Measurements from ENCODE around the gene SELENOO. TPM values are rescaled to one million over a fixed set of nuclear protein-coding genes. Genes with fewer than 3 reads are reported as not detected.

The SELENOO gene
- polyA plus RNA-seq, 1 of the 3 experiments (the other 2 are of a cell fraction) = 26.7 TPM

DNA sequence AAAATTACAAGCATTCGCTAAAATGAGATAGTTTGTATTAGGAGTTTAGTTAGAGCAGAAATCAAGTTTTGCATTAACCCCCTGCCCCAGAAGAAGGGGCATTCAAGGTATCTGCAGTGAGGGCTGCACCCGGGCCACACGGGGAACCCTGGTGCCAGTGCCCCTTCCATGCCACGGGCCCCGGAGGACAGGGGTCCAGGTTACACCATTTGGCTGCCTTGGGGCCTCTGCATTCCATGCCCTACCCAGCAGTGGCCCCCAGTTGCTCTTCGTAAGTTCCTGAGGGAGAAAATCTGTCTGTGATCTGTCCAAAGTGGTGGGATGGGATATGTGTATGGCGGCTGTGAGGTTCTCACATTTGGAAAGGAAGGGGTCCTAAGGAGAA lies 47.1 kb upstream of the SELENOO start:
- Histone ChIP-seq H3F3A (replicated peaks; ENCODE audit: insufficient read depth) (no peaks in the 10 kb centered on the region), H3K9me2 (no peaks in the 10 kb centered on the region), H3K9ac (no peak overlapping the region), H3K9me3 (no peaks in the 10 kb centered on the region), H3K36me3 (replicated peaks in 1 of 2; ENCODE audit: control insufficient read depth in 1 of 2, insufficient read depth in 2 of 2, low read length in 1 of 2) (peaks cover 0 to 5% of the 10 kb centered on the region in 2 experiments), H3K27me3 (ENCODE audit: insufficient read depth) (no peaks in the 10 kb centered on the region), H3K27ac (ENCODE audit: low read depth in 2 of 2, low read length in 1 of 2) (no peak overlapping the region), H2AFZ (ENCODE audit: low read depth) (no peak overlapping the region), H3K4me1 (ENCODE audit: control insufficient read depth in 1 of 2, insufficient read depth in 2 of 2, low read depth in 1 of 2, low read length in 1 of 2) (no peaks in the 10 kb centered on the region), H3K79me2 (ENCODE audit: insufficient read depth) (no peaks in the 10 kb centered on the region), H3K4me3 (ENCODE audit: low read depth in 2 of 2, low read length in 1 of 2) (no peak overlapping the region), H3K4me2 (no peak overlapping the region), H4K20me1 (ENCODE audit: insufficient read depth) (no peaks in the 10 kb centered on the region)
- WGBS (ENCODE audit: low lambda C conversion rate) = 91% methylated on average over 3 of the region's 7 CpGs
- no peak for TF ChIP-seq SMC3 (IDR thresholded peaks at IDR 0.05; ENCODE audit: low read depth, low read length)
- TF ChIP-seq, protein P1, sequence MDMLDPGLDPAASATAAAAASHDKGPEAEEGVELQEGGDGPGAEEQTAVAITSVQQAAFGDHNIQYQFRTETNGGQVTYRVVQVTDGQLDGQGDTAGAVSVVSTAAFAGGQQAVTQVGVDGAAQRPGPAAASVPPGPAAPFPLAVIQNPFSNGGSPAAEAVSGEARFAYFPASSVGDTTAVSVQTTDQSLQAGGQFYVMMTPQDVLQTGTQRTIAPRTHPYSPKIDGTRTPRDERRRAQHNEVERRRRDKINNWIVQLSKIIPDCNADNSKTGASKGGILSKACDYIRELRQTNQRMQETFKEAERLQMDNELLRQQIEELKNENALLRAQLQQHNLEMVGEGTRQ (IDR thresholded peaks at IDR 0.05; ENCODE audit: borderline replicate concordance, low read depth, low read length) = no peak
- DNase-seq = peak; percentile 24
- ChIA-PET CTCF (no interaction called here), POLR2A (interaction anchor here (0.5 to 1.4 kb wide), 2 partner anchors 53 to 222 kb away, joined by 3 to 4 read pairs; no protein-coding TSS in a partner anchor)

DNA sequence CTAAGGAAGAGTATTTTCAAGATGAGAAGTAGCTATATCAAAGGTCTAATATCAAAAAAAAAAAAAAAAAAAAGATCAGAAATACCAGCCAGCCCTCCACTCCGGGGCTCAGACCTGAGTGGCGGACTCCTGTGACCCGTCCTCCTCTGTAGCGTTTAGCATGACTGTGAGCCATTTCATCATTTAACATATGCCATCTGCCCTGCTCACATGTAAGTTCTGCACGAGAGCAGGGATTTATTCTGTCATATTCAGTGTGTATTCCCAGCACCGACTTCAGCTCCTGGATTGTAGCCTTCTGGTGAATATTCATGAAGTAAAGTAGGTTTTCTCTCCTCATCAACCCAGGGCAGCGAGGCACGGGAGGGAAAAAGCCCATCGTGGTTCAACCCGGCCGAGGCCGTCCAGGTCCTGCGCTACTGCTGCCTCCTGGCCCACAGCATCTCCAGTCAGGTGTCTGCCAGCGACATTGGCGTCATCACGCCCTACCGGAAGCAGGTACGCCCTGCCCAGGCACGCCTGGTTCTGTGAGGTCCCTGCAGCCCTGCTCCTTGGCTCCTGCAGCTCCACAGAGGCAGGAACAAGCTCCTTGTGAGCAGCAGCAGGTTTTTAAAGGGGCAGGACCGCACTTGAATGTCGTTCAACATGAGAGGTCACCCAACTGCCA lies 43.0 kb upstream of the SELENOO start:
- Histone ChIP-seq H3K9ac (no peak overlapping the region), H3K4me3 (ENCODE audit: low read depth in 2 of 2, low read length in 1 of 2) (no peak overlapping the region), H3K27ac (ENCODE audit: low read depth in 2 of 2, low read length in 1 of 2) (no peak overlapping the region), H3K27me3 (ENCODE audit: insufficient read depth) (no peaks in the 10 kb centered on the region), H3F3A (replicated peaks; ENCODE audit: insufficient read depth) (no peaks in the 10 kb centered on the region), H3K9me2 (no peaks in the 10 kb centered on the region), H3K4me1 (ENCODE audit: control insufficient read depth in 1 of 2, insufficient read depth in 2 of 2, low read depth in 1 of 2, low read length in 1 of 2) (no peaks in the 10 kb centered on the region), H3K36me3 (replicated peaks in 1 of 2; ENCODE audit: control insufficient read depth in 1 of 2, insufficient read depth in 2 of 2, low read length in 1 of 2) (peaks cover 0 to 8% of the 10 kb centered on the region in 2 experiments), H3K9me3 (no peaks in the 10 kb centered on the region), H3K79me2 (ENCODE audit: insufficient read depth) (no peaks in the 10 kb centered on the region), H3K4me2 (no peak overlapping the region), H2AFZ (ENCODE audit: low read depth) (no peak overlapping the region), H4K20me1 (ENCODE audit: insufficient read depth) (no peaks in the 10 kb centered on the region)
- ChIA-PET CTCF (interaction anchor here (0.7 to 2.1 kb wide), 3 partner anchors 9 to 56 kb away, joined by 3 to 11 read pairs (median 3); no protein-coding TSS in a partner anchor), POLR2A (no interaction called here)
- WGBS (ENCODE audit: low lambda C conversion rate) = 86% methylated on average over 16 of the region's 21 CpGs
- TF ChIP-seq FOXJ3 (CRISPR knock-in tag; IDR thresholded peaks at IDR 0.05) = no peak
- no peak for TF ChIP-seq YY1 (IDR thresholded peaks at IDR 0.05; ENCODE audit: low read depth)
- TF ChIP-seq TAF1 (IDR thresholded peaks at IDR 0.05; ENCODE audit: borderline replicate concordance, low read depth, low read length) = no peak
- TF ChIP-seq RFX5 (IDR thresholded peaks at IDR 0.05; ENCODE audit: low read length) = no peak
- TF ChIP-seq NFIC (IDR thresholded peaks at IDR 0.05; ENCODE audit: borderline replicate concordance) = no peak
- TF ChIP-seq JUND (IDR thresholded peaks at IDR 0.05) = no peak
- no peak for TF ChIP-seq EZH2phosphoT487 (IDR thresholded peaks at IDR 0.05; ENCODE audit: borderline replicate concordance, low read depth)
- TF ChIP-seq TCF12 (IDR thresholded peaks at IDR 0.05) = no peak
- TF ChIP-seq, protein P2, sequence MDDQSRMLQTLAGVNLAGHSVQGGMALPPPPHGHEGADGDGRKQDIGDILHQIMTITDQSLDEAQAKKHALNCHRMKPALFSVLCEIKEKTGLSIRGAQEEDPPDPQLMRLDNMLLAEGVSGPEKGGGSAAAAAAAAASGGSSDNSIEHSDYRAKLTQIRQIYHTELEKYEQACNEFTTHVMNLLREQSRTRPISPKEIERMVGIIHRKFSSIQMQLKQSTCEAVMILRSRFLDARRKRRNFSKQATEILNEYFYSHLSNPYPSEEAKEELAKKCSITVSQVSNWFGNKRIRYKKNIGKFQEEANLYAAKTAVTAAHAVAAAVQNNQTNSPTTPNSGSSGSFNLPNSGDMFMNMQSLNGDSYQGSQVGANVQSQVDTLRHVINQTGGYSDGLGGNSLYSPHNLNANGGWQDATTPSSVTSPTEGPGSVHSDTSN (IDR thresholded peaks at IDR 0.05) = no peak
- TF ChIP-seq, protein P3, sequence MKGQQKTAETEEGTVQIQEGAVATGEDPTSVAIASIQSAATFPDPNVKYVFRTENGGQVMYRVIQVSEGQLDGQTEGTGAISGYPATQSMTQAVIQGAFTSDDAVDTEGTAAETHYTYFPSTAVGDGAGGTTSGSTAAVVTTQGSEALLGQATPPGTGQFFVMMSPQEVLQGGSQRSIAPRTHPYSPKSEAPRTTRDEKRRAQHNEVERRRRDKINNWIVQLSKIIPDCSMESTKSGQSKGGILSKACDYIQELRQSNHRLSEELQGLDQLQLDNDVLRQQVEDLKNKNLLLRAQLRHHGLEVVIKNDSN (IDR thresholded peaks at IDR 0.05; ENCODE audit: borderline replicate concordance, low read depth) = no peak
- TF ChIP-seq MXI1 (IDR thresholded peaks at IDR 0.05; ENCODE audit: low read depth, low read length) = no peak
- no peak for TF ChIP-seq SMC3 (IDR thresholded peaks at IDR 0.05; ENCODE audit: low read depth, low read length)
- no peak for TF ChIP-seq MEF2A (IDR thresholded peaks at IDR 0.05; ENCODE audit: borderline replicate concordance, low read depth)
- TF ChIP-seq FOXM1 (IDR thresholded peaks at IDR 0.05; ENCODE audit: low read depth) = no peak
- DNase-seq = no peak
